HG03432 (cell line): Measurements from ENCODE around the gene AZU1.

ENCODE experiments used
- ATAC-seq: cut with Tn5 transposase; IDR thresholded peaks from one replicate; pipeline ENCODE4 v1.9.1; 2021; ENCODE audit warnings: mild to moderate bottlenecking, moderate library complexity; ENCODE audit not compliant: unreplicated experiment

The AZU1 gene

DNA sequence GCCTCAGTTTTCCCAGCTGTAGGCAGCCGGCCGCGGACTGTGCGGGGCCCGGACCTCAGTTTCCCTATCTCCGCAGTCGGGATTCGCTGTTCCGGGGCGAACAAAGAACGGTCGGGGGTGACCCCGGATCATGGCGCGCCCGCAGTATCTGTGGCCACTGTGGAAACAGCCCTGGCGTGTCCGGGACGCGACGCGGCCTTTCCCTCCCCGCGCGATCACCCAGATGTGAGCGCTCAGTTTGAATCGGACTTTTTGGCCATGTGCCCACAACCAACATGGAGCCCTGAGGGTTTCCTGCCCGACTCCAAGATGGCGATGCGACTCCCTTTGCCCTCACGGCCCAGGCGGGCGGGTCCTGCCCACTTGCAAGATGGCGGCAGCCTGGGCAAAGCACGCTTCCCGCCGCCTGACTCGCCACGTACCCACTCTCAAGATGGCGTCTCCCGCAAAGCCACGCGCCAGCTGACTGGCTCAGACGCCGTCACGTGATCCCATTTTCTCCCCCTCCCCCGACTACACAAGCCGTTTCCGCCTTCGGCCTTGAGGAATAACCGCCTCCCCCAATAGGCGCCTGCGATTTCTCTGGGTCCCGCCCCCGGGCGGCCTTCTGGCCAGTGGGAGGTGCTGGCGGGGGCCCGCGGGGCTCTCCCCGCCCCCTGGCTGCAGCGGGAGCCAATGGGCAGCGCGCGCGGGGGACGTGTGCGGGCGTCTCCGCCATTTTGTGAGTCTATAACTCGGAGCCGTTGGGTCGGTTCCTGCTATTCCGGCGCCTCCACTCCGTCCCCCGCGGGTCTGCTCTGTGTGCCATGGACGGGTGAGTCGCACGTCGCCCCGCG lies 30.7 kb upstream of the AZU1 start, which contains the start of gene PTBP1:
Gene PTBP1 (plus strand): TSS at position 761 of the 836 bp plus-strand sequence. CDS start 46 bp downstream, at position 807.
- ATAC-seq: peak; percentile 74

DNA sequence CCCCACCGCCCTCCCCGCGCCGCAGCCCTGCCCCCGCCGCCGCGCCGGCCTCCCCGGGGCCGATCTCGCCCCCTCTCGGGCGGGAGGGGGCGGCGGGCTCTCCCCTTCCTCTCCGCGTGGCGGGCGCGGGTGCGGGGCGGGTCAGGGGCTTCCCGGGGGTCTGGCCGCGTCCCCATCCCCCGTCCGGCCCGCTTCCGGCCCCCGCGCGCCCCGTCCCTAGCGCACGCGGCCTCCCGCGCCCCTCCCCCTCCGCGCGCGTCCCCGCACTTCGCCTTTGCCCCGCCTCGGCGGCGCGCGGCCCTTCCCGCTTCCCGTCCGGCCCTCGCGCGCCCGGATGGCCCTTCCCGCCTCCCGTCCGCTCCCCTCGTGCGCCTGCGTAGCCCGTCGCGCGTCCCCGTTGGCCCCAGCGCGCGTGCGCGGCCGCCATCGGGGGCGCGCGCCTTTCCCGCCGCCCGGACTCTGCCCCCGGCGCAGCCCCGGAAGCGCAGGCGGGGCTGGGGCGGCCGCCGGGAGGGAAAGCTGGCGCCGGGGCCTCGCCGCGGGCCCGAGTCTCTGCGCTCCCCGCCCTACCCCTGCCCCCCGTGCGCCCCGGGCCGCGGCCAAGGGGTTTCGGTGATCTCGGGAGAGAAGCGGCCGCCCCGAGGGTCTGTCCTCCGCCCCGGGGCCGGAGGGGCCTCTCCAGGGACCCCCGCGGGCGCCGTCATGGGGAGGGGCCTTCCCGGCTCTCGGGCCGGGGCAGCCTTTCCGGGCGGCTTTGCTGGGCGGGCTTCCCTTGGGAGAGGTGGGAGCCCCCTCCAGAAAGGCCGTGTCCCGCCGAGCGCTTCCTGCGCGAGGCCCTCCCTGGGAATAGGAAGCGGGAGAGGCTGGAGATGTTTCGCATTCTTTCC lies 29.9 kb upstream of the AZU1 start:
- peak; percentile 47 for ATAC-seq

DNA sequence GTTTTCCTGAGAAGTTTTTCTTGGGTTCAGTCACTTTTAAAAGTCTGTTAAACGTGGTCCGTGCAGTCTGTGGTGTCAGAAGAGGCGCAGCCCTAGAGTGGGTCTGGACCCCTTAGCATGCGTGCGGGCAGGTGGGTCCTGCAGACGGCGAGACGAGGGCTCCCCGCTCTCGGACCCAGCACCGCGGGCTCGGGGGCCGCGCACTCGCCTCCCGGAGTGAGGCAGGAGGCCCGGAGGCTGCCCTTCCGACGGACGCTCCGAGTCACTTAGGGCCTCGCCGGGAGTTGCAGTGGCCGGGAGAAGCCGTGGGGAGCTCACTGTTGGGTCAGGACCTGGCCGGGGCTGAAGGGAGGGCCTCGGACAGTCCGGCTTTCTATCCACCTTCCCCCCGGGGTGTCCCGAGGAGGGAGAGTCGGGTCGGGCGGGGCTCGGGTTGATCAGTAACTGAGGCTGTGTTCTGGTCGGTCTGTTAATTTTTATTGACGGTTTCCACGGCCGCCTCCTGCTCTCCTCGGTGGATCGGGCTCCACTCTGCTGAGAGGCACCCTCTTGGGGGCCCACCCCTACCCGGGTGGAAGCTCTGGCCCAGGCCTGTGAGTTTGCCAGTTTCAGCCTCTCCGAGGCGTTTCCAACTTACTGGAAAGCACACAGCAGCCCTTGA lies 29.1 kb upstream of the AZU1 start:
- ATAC-seq: no peak

DNA sequence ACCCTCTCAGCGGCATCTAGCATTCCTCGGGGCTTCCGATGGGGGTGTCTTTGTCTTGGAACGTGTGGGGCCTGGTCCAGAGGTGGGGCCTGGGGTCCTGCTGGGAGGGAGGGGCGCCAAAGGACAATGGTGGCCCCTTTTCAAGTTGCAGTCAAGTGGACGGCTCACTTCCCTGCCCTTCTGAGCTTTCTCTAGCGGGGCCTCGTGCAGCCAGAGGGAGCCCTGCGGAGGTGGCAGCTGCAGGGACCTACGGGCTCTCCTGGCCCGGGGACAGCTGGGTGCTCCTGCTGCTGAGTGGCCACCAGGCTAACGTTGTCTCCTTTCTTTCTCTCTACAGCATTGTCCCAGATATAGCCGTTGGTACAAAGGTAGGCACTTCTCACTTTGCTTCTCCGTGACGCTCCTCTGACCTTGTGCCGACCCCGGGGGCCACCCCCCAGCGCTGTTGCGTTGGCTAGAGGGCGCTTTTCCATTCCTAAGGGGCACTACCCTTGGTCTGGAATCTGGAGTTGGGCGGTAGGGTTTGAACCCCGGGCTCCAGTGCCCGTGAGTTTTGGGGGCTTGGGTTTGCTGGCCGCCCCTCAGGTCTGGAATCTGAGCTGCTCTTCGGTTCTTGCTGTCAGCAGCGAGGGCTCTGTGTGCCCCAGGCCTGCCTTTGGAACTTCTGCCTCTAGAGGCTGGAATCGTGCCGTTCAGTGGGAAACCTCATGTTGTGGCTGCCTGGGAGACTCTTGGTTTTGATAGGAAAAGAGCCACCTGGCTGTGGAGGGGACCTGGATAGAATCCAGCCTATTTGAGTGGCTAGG lies 28.4 kb upstream of the AZU1 start:
- no peak for ATAC-seq

DNA sequence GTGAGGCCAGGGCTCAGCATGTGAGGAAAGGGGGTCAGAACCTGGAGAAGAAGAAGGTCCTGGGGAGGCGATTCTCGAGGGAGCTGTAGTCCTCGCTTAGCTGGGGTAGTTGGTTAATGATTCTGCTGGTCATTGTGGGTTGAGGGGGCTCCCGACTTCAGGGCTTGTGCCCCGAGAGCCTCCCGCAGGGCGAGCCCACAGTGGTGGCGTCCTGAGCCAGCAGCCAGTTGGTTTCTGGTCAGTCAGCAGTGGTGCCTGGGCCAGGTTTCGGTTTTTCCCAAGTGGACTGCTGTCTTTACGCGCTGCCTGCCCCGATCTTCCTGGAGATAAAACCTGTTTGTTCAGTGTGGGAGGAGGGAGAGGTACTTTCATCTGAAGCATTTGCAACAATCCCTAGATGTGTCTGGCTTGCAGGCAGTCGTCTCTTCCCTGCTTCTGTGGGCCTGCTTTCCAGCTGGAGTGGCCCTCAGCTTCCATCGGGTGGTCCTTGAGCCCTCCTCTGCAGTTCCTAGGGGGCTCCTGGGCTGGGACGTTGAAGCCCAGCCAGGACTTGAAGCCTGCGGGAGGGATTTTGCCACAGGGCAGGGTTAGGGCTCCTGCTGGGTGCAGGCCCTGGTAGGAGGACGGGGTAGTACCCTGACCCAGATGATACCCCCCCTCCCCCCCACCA lies 27.1 kb upstream of the AZU1 start:
- no peak for ATAC-seq

DNA sequence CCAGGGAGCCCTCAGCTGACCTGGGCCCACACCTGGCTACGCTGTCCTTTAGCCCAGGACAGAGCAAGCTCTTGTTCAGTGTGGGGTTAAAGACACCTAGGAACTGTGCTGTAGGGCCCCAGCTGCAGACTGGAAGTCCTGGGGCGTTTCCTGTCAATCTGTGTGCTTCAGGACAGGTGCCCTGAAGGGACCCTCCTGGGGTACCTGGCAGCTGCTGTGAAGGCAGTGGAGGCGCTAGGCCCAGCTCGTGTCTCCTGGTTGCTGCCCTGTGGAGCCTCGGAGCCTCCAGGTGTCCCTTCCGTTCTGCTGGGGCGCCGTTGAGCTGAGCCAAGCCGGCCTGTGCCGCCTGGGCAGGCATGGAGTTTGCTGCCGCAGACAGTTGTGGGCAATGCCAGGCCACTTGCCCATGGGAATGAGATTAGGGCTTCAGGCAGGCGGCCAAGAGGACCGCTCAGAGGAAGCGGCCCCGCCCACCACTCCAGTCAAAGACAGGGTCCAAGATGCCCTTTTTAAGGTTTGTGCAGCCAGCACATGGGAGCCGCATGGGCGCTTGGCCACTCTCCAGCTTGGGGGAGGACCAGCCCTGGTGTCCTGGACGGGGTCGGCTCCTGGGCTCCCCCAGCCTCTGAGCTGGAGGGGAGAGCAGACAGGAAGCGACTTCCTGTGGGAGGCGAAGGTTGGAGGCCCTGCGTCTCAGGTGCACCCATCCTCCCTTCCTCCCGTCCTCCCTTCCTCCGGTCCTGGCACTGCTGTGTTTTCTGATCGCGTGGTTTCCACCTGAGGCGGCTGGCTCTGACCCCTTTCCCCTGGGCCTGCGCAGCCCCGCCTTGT lies 26.4 kb upstream of the AZU1 start:
- no peak for ATAC-seq

DNA sequence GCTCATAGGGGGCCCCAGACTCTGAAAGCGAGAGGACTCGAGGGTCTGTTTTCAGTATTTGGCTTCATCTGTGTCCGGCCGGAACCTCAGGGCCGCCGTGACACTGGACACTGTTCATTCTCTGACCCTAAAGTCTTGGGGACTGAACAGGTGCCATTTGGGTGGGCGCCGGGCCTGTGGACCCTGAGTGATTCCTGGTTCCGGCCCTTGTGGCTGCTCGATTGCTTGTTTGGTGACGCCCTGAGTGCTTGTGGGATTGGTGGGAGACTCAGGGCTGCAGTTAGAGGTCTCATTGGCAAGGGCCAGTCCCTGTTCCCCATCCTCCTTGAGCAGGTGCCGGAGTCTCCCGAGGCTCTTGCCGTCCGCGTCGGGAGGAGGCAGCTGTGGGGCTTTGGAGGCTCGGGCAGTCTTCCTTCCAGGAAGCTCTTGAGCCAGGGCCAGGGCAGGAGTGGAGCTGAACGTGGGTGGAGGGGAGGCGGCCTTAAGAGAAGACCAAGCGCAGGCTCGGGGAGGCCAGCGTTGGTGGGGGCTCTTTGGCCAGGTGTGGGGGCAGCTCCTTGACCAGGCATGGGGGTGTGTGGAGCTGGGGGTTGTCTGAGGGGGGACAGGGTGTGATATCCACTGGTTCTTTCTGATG lies 25.7 kb upstream of the AZU1 start:
- no peak for ATAC-seq

DNA sequence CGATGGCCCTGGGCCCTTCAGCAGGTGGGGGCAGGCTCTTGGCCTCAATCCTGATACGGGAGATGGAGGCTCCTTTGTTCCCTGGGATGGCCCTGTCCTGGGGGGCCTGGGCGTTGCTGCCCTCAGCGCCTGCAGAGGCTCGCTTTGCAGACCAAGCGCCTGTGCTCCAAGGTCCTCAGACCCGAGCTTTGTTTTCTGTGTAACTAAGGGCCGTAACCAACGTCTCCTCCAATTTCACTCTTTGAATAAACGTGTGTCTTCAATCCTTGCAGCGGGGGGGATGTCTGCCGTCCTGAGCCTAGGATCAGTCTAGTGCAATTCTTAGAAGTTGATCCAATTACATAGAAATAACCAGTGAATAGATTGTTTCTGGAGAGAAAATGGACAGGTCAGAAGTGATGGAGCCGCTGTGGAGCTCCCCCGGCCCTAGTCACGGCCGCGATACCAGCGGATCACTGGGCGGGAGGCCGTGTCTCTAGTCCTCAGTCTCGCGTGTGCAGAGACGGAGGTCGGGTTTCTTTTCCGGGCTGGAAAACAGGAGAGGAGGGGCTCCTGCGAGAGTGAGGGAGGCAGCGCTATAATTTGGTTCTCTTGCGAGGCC lies 25.0 kb upstream of the AZU1 start:
- no peak for ATAC-seq

DNA sequence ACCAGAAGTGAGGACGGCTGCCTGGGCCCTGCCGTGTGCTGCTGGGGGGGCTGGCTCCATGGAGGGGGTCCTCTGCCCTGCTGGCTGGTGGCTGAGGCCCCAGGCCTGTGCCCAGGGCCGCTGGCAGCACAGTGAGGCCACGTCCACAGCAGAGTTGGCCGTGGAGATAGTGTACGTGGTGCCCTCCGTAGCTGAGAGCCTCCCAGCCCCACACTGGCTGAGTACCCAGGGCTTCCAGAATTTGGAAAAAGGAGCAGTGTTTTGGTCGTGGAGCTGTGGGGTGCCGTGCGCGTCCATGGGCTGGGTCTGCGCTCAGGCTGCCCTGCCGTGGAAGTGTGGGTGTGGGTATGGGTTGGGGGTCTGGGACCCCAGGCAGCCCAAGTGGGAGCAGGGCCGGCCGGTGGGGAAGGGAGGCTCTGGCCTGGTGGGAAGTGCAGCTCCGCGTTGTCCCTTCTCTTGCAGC lies 24.5 kb upstream of the AZU1 start:
- no peak for ATAC-seq

DNA sequence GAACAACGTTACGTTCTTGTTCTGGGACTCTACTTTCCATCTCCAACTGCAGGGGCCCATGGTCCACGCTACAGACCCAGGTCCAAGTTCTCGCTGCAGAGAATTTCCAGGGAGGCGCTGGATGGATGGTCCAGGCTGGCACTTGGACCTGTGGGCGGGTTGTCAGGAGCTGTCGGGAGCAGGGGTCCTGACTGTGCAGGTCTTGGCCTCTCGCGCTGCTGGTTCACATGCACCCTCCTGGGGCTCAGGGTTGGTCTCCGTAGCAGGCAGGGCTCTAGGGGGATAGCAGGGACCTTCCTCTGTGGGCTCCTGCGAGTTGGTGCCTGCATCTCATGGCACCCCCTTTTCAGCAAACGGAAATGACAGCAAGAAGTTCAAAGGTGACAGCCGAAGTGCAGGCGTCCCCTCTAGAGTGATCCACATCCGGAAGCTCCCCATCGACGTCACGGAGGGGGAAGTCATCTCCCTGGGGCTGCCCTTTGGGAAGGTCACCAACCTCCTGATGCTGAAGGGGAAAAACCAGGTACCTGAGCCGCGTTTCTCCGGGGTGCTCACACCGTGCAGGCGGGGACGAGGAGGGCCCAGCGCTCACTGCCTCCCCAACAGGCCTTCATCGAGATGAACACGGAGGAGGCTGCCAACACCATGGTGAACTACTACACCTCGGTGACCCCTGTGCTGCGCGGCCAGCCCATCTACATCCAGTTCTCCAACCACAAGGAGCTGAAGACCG lies 23.8 kb upstream of the AZU1 start:
- ATAC-seq: no peak

DNA sequence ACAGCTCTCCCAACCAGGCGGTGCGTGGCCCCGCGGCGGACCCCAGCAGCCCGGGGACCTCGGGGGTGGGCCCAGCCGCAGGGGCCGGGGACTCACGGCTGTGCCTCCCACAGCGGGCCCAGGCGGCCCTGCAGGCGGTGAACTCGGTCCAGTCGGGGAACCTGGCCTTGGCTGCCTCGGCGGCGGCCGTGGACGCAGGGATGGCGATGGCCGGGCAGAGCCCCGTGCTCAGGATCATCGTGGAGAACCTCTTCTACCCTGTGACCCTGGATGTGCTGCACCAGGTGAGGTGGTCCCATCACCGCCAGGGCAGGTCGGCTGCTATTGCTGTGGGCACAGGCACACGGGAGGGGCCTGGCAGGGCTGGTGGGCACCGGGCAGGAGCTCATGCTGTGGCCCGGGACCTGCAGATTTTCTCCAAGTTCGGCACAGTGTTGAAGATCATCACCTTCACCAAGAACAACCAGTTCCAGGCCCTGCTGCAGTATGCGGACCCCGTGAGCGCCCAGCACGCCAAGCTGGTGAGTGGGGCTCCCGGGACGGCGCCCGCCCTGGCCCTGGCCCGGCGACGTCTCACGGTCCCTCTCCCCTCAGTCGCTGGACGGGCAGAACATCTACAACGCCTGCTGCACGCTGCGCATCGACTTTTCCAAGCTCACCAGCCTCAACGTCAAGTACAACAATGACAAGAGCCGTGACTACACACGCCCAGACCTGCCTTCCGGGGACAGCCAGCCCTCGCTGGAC lies 23.0 kb upstream of the AZU1 start:
- no peak for ATAC-seq

DNA sequence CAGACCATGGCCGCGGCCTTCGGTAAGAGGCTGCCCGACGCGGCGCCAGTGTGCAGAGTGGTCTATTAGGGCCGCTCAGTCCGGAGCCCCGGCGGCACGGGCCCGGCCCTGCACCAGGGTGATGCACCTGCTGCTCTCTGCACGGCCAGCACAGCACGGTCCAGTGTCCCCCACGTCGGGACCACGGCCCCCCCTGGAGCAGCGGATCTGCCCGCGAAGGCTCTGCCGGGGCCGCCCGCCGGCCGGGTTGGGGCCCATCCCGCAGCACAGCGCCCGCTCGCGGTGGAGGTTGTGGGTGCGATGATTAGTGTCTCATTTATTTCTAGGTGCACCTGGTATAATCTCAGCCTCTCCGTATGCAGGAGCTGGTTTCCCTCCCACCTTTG lies 22.5 kb upstream of the AZU1 start:
- no peak for ATAC-seq

DNA sequence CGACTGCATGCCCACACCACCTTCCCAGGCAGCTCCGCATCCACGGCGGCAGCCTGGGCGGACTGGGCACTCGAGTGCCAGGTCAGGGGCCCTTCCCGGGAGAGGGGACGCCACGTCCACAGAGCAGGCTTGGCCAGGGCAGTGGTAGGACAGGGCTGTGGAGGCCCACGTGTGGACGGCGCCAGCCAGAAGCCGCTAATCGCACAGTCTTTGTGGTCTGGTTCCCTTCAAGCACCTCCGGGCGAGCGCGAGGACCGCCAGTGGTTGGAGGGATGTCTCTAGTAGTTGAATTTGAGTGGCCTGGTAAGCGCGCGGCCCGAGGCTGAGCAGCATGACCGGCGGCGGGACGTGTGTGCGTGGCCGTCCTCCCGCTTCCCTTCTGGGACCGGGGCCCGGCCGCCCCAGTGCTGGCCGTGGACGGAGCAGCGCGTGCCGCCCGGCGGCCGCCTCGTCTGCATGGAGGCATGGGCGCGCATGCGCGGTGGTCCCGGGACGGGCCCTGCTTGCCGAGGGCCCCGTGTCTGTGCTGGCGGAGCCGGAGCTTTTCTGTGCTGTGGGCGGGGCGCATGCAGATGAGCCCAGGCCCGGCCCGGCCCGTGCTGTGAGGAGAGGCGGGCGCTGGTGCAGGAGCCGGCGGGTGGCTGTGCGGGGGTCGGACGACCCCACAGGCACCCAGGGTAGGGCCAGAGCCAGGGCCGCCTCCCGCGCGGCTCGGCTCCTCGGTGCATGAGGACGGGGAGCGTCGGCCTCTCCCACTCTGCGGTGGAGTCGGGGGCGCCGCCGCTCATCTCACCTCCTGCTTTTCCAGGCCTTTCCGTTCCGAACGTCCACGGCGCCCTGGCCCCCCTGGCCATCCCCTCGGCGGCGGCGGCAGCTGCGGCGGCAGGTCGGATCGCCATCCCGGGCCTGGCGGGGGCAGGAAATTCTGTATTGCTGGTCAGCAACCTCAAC lies 21.8 kb upstream of the AZU1 start:
- ATAC-seq: no peak

DNA sequence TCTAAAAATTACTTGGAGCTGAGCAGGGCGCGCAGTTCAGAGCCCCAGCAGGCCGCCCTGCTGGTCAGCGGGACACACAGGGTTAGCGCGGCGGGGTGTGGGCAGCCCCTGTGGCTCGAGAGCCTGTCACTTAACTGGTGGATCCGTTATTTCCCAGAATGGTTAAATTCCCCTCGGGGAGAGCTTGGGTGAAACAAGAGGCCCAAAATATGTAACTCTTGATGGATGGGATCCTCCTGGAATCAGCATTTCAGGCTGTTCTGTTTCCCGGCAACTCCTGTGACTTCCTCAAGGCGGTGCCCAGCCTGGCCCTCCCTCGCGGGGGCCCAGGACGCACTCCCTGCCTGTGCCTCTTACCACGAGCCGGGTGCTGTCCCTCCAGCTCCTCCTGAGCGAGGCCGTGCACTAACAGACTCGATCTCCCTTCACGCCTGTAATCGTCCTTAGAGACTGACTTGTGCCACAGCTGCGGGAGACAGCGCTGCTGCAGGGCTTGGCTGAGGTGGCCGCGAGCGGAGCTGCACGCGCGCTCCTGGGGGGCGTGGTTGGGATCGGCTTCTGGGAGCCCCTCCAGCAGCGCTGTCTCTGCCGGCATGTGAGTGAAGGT lies 20.7 kb upstream of the AZU1 start:
- no peak for ATAC-seq
